Endodermal cell (in vitro differentiated cells): ENCODE results near the gene HYAL2. TPM values are rescaled to one million over a fixed set of nuclear protein-coding genes. Genes with fewer than 3 reads are reported as not detected.
A peak's percentile ranks its signal among the peaks of the same experiment; 100 is the strongest.

Experiments
- DNase-seq: peaks from one replicate; pipeline ENCODE4 v3.0.0-alpha.2; 2017
- H3K27ac ChIP-seq: 2 replicates; pipeline ENCODE4 v1.5.1; 2013; ENCODE audit warnings: mild to moderate bottlenecking, low read depth, low read length, moderate library complexity
- H3K27me3 ChIP-seq: 2 replicates; pipeline ENCODE4 v1.6.1; 2013; ENCODE audit warnings: mild to moderate bottlenecking, low read length, moderate library complexity; ENCODE audit not compliant: insufficient read depth, control insufficient read depth, poor library complexity, severe bottlenecking
- H3K36me3 ChIP-seq: 2 replicates; pipeline ENCODE4 v1.7.0; 2013; ENCODE audit warnings: mild to moderate bottlenecking, low read length, moderate library complexity; ENCODE audit not compliant: control insufficient read depth, insufficient read depth
- H3K4me1 ChIP-seq: one replicate; pipeline ENCODE4 v1.7.0; 2013; ENCODE audit warnings: low read length; ENCODE audit not compliant: control insufficient read depth, insufficient read depth
- H3K4me3 ChIP-seq: 2 replicates; pipeline ENCODE4 v1.5.1; 2013; ENCODE audit warnings: mild to moderate bottlenecking, low read length, moderate library complexity
- H3K9ac ChIP-seq: 2 replicates; pipeline ENCODE4 v1.6.1; 2013; ENCODE audit warnings: mild to moderate bottlenecking, low read length, moderate library complexity; ENCODE audit not compliant: poor library complexity, severe bottlenecking; ENCODE audit errors: extremely low read depth
- H3K9me3 ChIP-seq: 2 replicates; pipeline ENCODE4 v1.6.1; 2013; ENCODE audit warnings: mild to moderate bottlenecking, low read length, moderate library complexity; ENCODE audit not compliant: control insufficient read depth
- H3K27ac Mint-ChIP-seq: 2 replicates; pipeline ENCODE4 v1.8.0; 2020; ENCODE audit warnings: mixed read lengths
- H3K27me3 Mint-ChIP-seq: 2 replicates; pipeline ENCODE4 v1.8.0; 2021; ENCODE audit warnings: mild to moderate bottlenecking, mixed read lengths; ENCODE audit not compliant: insufficient read depth
- H3K36me3 Mint-ChIP-seq: 2 replicates; pipeline ENCODE4 v1.8.0; 2020; ENCODE audit warnings: low read depth, mixed read lengths
- H3K4me1 Mint-ChIP-seq: 2 replicates; pipeline ENCODE4 v1.8.0; 2020; ENCODE audit warnings: mixed read lengths
- H3K4me3 Mint-ChIP-seq: 2 replicates; pipeline ENCODE4 v1.8.0; 2020; ENCODE audit warnings: mild to moderate bottlenecking, moderate library complexity, mixed read lengths
- H3K9me3 Mint-ChIP-seq: 2 replicates; pipeline ENCODE4 v1.8.0; 2020; ENCODE audit warnings: mild to moderate bottlenecking, mixed read lengths
- CTCF ChIP-seq: fragments of 200-600 bp; sonication (generic); conservative IDR thresholded peaks from 2 replicates; pipeline ENCODE4 v1.5.0; 2021; ENCODE audit warnings: antibody characterized with exemption, mild to moderate bottlenecking
- WGBS, 2 experiments: methylation state at CpG; one replicate each; pipeline versions ENCODE4 v1.1.5 to v1.1.7; 2013; ENCODE audit warnings: missing lambda C conversion rate in 2 of 2, mixed read lengths in 1 of 2; ENCODE audit not compliant: insufficient coverage in 1 of 2, insufficient read length in 1 of 2; 5-methylcytosine and 5-hydroxymethylcytosine counted together
- total RNA-seq, 2 donors: library from RNA; stranded (reverse); fragmentation: NEBNext Ultra II Directional in 1 of 2; extraction: Animal tissue kit (Norgen Biotek cat#: 25700) in 1 of 2; gene quantifications; 2 replicates in 1 of 2; 3 replicates in 1 of 2; pipeline ENCODE4 v1.2.1, GENCODE V29; 2021

HYAL2 gene
- total RNA-seq, 2 donors from 2014 or later: 55.3 to 61.1 TPM

GRCh38 chr3:50293079-50293801 lies 29.3 kb downstream of the HYAL2 start:
- peaks cover 11% of the 10 kb centered on the region for H3K4me1 Mint-ChIP-seq
- H3K9ac ChIP-seq: no peak overlapping the region
- peak overlapping the region; percentile 25 for H3K27ac ChIP-seq

GRCh38 chr3:50292159-50293078 lies 30.1 kb downstream of the HYAL2 start, which contains the start of gene IFRD2:
Gene IFRD2 (minus strand): TSS chr3:50292429. CDS start chr3:50292274, 155 bp downstream.
- peak within 1 kb of the TSS; percentile 35 for H3K27ac ChIP-seq
- DNase-seq: peak; percentile 99
- peak within 1 kb of the TSS; percentile 74 for H3K4me3 Mint-ChIP-seq
- H3K4me1 ChIP-seq: no peaks in the 10 kb centered on the region
- WGBS, 2 experiments: 5 to 7% methylated on average over 41 to 67 of the region's 67 CpGs
- H3K36me3 ChIP-seq: peaks cover 25% of the 10 kb centered on the region
- peak within 1 kb of the TSS; percentile 57 for H3K9ac ChIP-seq
- peak within 1 kb of the TSS; percentile 98 for H3K27ac Mint-ChIP-seq
- H3K27me3 ChIP-seq: no peaks in the 10 kb centered on the region
- H3K36me3 Mint-ChIP-seq: peaks cover 31% of the 10 kb centered on the region
- H3K27me3 Mint-ChIP-seq: no peaks in the 10 kb centered on the region
- H3K4me3 ChIP-seq: peak within 1 kb of the TSS; percentile 80
- no peak for TF ChIP-seq CTCF
- peaks cover 11% of the 10 kb centered on the region for H3K4me1 Mint-ChIP-seq
- no peaks in the 10 kb centered on the region for H3K9me3 ChIP-seq
- H3K9me3 Mint-ChIP-seq: no peaks in the 10 kb centered on the region

More at GRCh38 chr3:50293079-50293801, 29.3 kb downstream of the HYAL2 start:
- Mint-ChIP-seq H3K27ac (peak overlapping the region; percentile 98), H3K27me3 (no peaks in the 10 kb centered on the region), H3K36me3 (peaks cover 26% of the 10 kb centered on the region), H3K9me3 (no peaks in the 10 kb centered on the region), H3K4me3 (peak overlapping the region; percentile 74)
- H3K36me3 ChIP-seq: peaks cover 17% of the 10 kb centered on the region
- H3K27me3 ChIP-seq: no peaks in the 10 kb centered on the region
- peak; percentile 38 for DNase-seq
- TF ChIP-seq CTCF: no peak
- WGBS, 2 experiments: 91 to 92% methylated on average over 10 to 12 of the region's 12 CpGs
- no peak overlapping the region for H3K4me3 ChIP-seq
- no peaks in the 10 kb centered on the region for H3K9me3 ChIP-seq
- H3K4me1 ChIP-seq: no peaks in the 10 kb centered on the region

GRCh38 chr3:50290161-50290641 lies 32.3 kb downstream of the HYAL2 start:
- Histone ChIP-seq H3K4me1 (no peaks in the 10 kb centered on the region), H3K27ac (no peak overlapping the region), H3K27me3 (no peaks in the 10 kb centered on the region), H3K9ac (no peak overlapping the region), H3K4me3 (no peak overlapping the region), H3K36me3 (peaks cover 29% of the 10 kb centered on the region), H3K9me3 (no peaks in the 10 kb centered on the region)
- H3K27me3 Mint-ChIP-seq: no peaks in the 10 kb centered on the region
- 92 to 95% methylated on average over 12 to 16 of the region's 16 CpGs for whole genome bisulfite sequencing, 2 experiments
- H3K27ac Mint-ChIP-seq: no peak overlapping the region
- no peak overlapping the region for H3K4me3 Mint-ChIP-seq
- H3K4me1 Mint-ChIP-seq: peaks cover 11% of the 10 kb centered on the region
- H3K36me3 Mint-ChIP-seq: peaks cover 30% of the 10 kb centered on the region
- H3K9me3 Mint-ChIP-seq: no peaks in the 10 kb centered on the region
- DNase-seq: peak; percentile 31
- TF ChIP-seq CTCF: no peak
